H9 (cell line): ENCODE data around the gene GAS2L2. TPM values are rescaled to one million over a fixed set of nuclear protein-coding genes. Genes with fewer than 3 reads are reported as not detected.

Source experiments
- DNase-seq: peaks from one replicate; pipeline ENCODE4 v3.0.0-alpha.2; 2017
- H2AFZ ChIP-seq: one replicate; pipeline ENCODE4 v1.6.1; 2013; ENCODE audit warnings: mild to moderate bottlenecking, low read length, control low read depth, moderate library complexity
- H2AK5ac ChIP-seq: 2 replicates; pipeline ENCODE4 v1.6.1; 2013; ENCODE audit warnings: low read length, control low read depth, mixed read lengths; ENCODE audit not compliant: insufficient read length
- H2BK120ac ChIP-seq: one replicate; pipeline ENCODE4 v1.6.1; 2013; ENCODE audit warnings: low read depth, mild to moderate bottlenecking, low read length, control low read depth, inconsistent platforms; ENCODE audit not compliant: poor library complexity, severe bottlenecking
- H2BK12ac ChIP-seq: 2 replicates; pipeline ENCODE4 v1.6.1; 2013; ENCODE audit warnings: low read length, control low read depth, mixed read lengths, low read depth; ENCODE audit not compliant: insufficient read length
- H2BK15ac ChIP-seq: 2 replicates; pipeline ENCODE4 v1.6.1; 2013; ENCODE audit warnings: low read depth, low read length, control low read depth
- H2BK20ac ChIP-seq: one replicate; pipeline ENCODE4 v1.6.1; 2013; ENCODE audit warnings: low read depth, mild to moderate bottlenecking, low read length, control low read depth, inconsistent platforms; ENCODE audit not compliant: poor library complexity, severe bottlenecking
- H2BK5ac ChIP-seq: 2 replicates; pipeline ENCODE4 v1.6.1; 2013; ENCODE audit warnings: low read length, control low read depth, mixed read lengths; ENCODE audit not compliant: insufficient read length
- H3K14ac ChIP-seq: 2 replicates; pipeline ENCODE4 v1.6.1; 2013; ENCODE audit warnings: low read length, control low read depth; ENCODE audit not compliant: insufficient read depth
- H3K18ac ChIP-seq: 2 replicates; pipeline ENCODE4 v1.6.1; 2013; ENCODE audit warnings: low read depth, mild to moderate bottlenecking, mixed read lengths, low read length, control low read depth; ENCODE audit not compliant: insufficient read length
- H3K23ac ChIP-seq: 2 replicates; pipeline ENCODE4 v1.6.1; 2013; ENCODE audit warnings: low read length, control low read depth, mixed read lengths, low read depth; ENCODE audit not compliant: insufficient read length
- H3K23me2 ChIP-seq: 2 replicates; pipeline ENCODE4 v1.6.1; 2013; ENCODE audit warnings: low read depth, mild to moderate bottlenecking, mixed read lengths, low read length, control low read depth; ENCODE audit not compliant: insufficient read length, poor library complexity, severe bottlenecking
- H3K27ac ChIP-seq: 2 replicates; pipeline ENCODE4 v1.5.1; 2013; ENCODE audit warnings: low read length, control low read depth, mixed read lengths, low read depth; ENCODE audit not compliant: insufficient read length
- H3K27me3 ChIP-seq: 2 replicates; pipeline ENCODE4 v1.6.1; 2013; ENCODE audit warnings: low read length, control low read depth, inconsistent platforms; ENCODE audit not compliant: insufficient read depth
- H3K4ac ChIP-seq: 2 replicates; pipeline ENCODE4 v1.6.1; 2013; ENCODE audit warnings: low read depth, mild to moderate bottlenecking, control low read depth, inconsistent platforms, low read length, moderate library complexity
- H3K4me1 ChIP-seq: 2 replicates; pipeline ENCODE4 v1.6.1; 2013; ENCODE audit warnings: low read length, control low read depth, inconsistent platforms; ENCODE audit not compliant: insufficient read depth
- H3K4me2 ChIP-seq: 2 replicates; pipeline ENCODE4 v1.6.1; 2013; ENCODE audit warnings: low read length, control low read depth, mixed read lengths; ENCODE audit not compliant: insufficient read length, insufficient read depth
- H3K56ac ChIP-seq: 2 replicates; pipeline ENCODE4 v1.6.1; 2013; ENCODE audit warnings: low read depth, mild to moderate bottlenecking, mixed read lengths, low read length, control low read depth; ENCODE audit not compliant: insufficient read length
- H3K79me1 ChIP-seq: 2 replicates; pipeline ENCODE4 v1.6.1; 2013; ENCODE audit warnings: low read depth, mild to moderate bottlenecking, moderate library complexity, low read length, control low read depth, inconsistent platforms; ENCODE audit not compliant: insufficient read depth, poor library complexity, severe bottlenecking
- H3K79me2 ChIP-seq: 2 replicates; pipeline ENCODE4 v1.6.1; 2013; ENCODE audit warnings: low read length, control low read depth, inconsistent platforms; ENCODE audit not compliant: insufficient read depth
- H3K9ac ChIP-seq: 2 replicates; pipeline ENCODE4 v1.6.1; 2013; ENCODE audit warnings: low read length, control low read depth, mixed read lengths; ENCODE audit not compliant: insufficient read length; ENCODE audit errors: extremely low read depth
- H3K9me3 ChIP-seq: one replicate; pipeline ENCODE4 v1.6.1; 2013; ENCODE audit warnings: low read depth, low read length, inconsistent platforms; ENCODE audit not compliant: control insufficient read depth
- H3T11ph ChIP-seq: one replicate; pipeline ENCODE4 v1.6.1; 2013; ENCODE audit warnings: mild to moderate bottlenecking, low read length, control low read depth, inconsistent platforms
- H4K20me1 ChIP-seq: one replicate; pipeline ENCODE4 v1.6.1; 2013; ENCODE audit not compliant: control insufficient read depth, insufficient read length, insufficient read depth
- H4K5ac ChIP-seq: 2 replicates; pipeline ENCODE4 v1.6.1; 2013; ENCODE audit warnings: low read depth, mild to moderate bottlenecking, mixed read lengths, low read length, control low read depth; ENCODE audit not compliant: insufficient read length
- H4K8ac ChIP-seq: replicated peaks from 2 replicates; pipeline ENCODE4 v1.6.1; 2013; ENCODE audit warnings: low read length, control low read depth, mixed read lengths, low read depth; ENCODE audit not compliant: insufficient read length
- H4K91ac ChIP-seq: 2 replicates; pipeline ENCODE4 v1.6.1; 2013; ENCODE audit warnings: low read depth, mild to moderate bottlenecking, moderate library complexity, mixed read lengths, low read length, control low read depth; ENCODE audit not compliant: insufficient read length
- H3K27ac Mint-ChIP-seq, 3 experiments: 2 replicates in 2 of 3; 3 replicates in 1 of 3; pipeline ENCODE4 v1.8.0; 2020 to 2021; ENCODE audit warnings: mixed read lengths in 3 of 3, mild to moderate bottlenecking in 1 of 3, moderate library complexity in 1 of 3
- H3K27me3 Mint-ChIP-seq: 2 replicates; pipeline ENCODE4 v1.8.0; 2021; ENCODE audit warnings: low read depth, mild to moderate bottlenecking, moderate library complexity, mixed read lengths
- H3K36me3 Mint-ChIP-seq, 3 experiments: 2 replicates in 2 of 3; 3 replicates in 1 of 3; pipeline ENCODE4 v1.8.0; 2020 to 2021; ENCODE audit warnings: low read depth in 3 of 3, mixed read lengths in 3 of 3; ENCODE audit not compliant: insufficient read depth in 1 of 3
- H3K4me1 Mint-ChIP-seq, 2 experiments: 2 replicates each; pipeline ENCODE4 v1.8.0; 2020; ENCODE audit warnings: mixed read lengths in 2 of 2
- H3K4me3 Mint-ChIP-seq, 2 experiments: 2 replicates in 1 of 2; 3 replicates in 1 of 2; pipeline ENCODE4 v1.8.0; 2020 to 2021; ENCODE audit warnings: mild to moderate bottlenecking in 2 of 2, mixed read lengths in 2 of 2, moderate library complexity in 1 of 2
- H3K9me3 Mint-ChIP-seq, 2 experiments: 2 replicates in 1 of 2; 3 replicates in 1 of 2; pipeline ENCODE4 v1.8.0; 2020; ENCODE audit warnings: mild to moderate bottlenecking in 2 of 2, mixed read lengths in 2 of 2, moderate library complexity in 1 of 2
- CTCF ChIP-seq: fragments of 200-600 bp; sonication (generic); conservative IDR thresholded peaks from 3 replicates; pipeline ENCODE4 v1.8.0; 2021; ENCODE audit warnings: antibody characterized with exemption, mild to moderate bottlenecking
- WGBS: extraction: QIAGEN DNeasy Blood & Tissue Kit; methylation state at CpG from one replicate; pipeline ENCODE4 v1.1.7; 2013; ENCODE audit warnings: missing lambda C conversion rate, low lambda C conversion rate, mixed read lengths; ENCODE audit not compliant: insufficient read length; ENCODE audit errors: extremely low coverage; 5-methylcytosine and 5-hydroxymethylcytosine counted together
- total RNA-seq: library from RNA; stranded (reverse); gene quantifications from 2 replicates; pipeline ENCODE4 v1.2.1, GENCODE V29; 2021

GAS2L2 gene
- total RNA-seq, 1 experiment from 2014 or later, result not detected

GRCh38 chr17:35773679-35774425 is 20.8 kb upstream of the GAS2L2 start:
- H3K4me1 Mint-ChIP-seq, result peaks cover 31 to 34% of the 10 kb centered on the region in 2 experiments
- no peak overlapping the region for H3K18ac ChIP-seq
- no peaks in the 10 kb centered on the region for H3K36me3 Mint-ChIP-seq
- WGBS, result no CpG with 5 or more reads among the region's 10 CpGs
- H3K4me3 Mint-ChIP-seq, result no peak overlapping the region
- H2BK20ac ChIP-seq, result no peak overlapping the region
- no peak overlapping the region for H3K4me2 ChIP-seq
- peaks cover 4% of the 10 kb centered on the region for H3K27me3 Mint-ChIP-seq
- no peak overlapping the region for H3K14ac ChIP-seq
- H4K5ac ChIP-seq, result no peak overlapping the region
- no peak overlapping the region for H2BK12ac ChIP-seq
- no peak overlapping the region for H4K8ac ChIP-seq
- TF ChIP-seq CTCF, result no peak
- no peak overlapping the region for H4K91ac ChIP-seq
- H3K23me2 ChIP-seq, result no peaks in the 10 kb centered on the region
- H3K9ac ChIP-seq, result no peak overlapping the region
- no peaks in the 10 kb centered on the region; a peak in 1 of 5 replicates for H3K9me3 Mint-ChIP-seq
- no peak overlapping the region; a peak in 1 of 7 replicates for H3K27ac Mint-ChIP-seq
- no peak for DNase-seq
- no peak overlapping the region for H3K27ac ChIP-seq
- no peak overlapping the region for H2AK5ac ChIP-seq
- peaks cover 6% of the 10 kb centered on the region; the same call in 1 of the 2 replicates for H3K4me1 ChIP-seq
- no peaks in the 10 kb centered on the region for H3K79me1 ChIP-seq
- no peaks in the 10 kb centered on the region for H4K20me1 ChIP-seq
- no peak overlapping the region for H2AFZ ChIP-seq
- H3K9me3 ChIP-seq, result no peaks in the 10 kb centered on the region
- H3K23ac ChIP-seq, result no peak overlapping the region
- H2BK15ac ChIP-seq, result no peak overlapping the region
- H3T11ph ChIP-seq, result no peak overlapping the region
- H2BK5ac ChIP-seq, result no peak overlapping the region
- no peaks in the 10 kb centered on the region for H3K79me2 ChIP-seq
- H3K56ac ChIP-seq, result no peak overlapping the region
- H2BK120ac ChIP-seq, result no peak overlapping the region
- H3K4ac ChIP-seq, result no peak overlapping the region
- no peaks in the 10 kb centered on the region for H3K27me3 ChIP-seq
